Trophoblast cell (in vitro differentiated cells and primary cell): ENCODE results near the gene APAF1.
"Not testable (repeated sequence)": the region's sequence is repeated elsewhere in the genome, so short reads cannot be mapped to it uniquely, and the experiment has no call there.

Experiments
- DNase-seq, 2 donors: peaks; one replicate each; pipeline ENCODE4 v3.0.0-alpha.2; 2016
- H2AFZ ChIP-seq: 2 replicates; pipeline ENCODE4 v1.6.1; 2013; ENCODE audit warnings: low read length, moderate library complexity, mild to moderate bottlenecking; ENCODE audit not compliant: insufficient read depth, poor library complexity
- H2AK5ac ChIP-seq: 2 replicates; pipeline ENCODE4 v1.6.1; 2013; ENCODE audit warnings: mild to moderate bottlenecking, low read length
- H2BK120ac ChIP-seq: 2 replicates; pipeline ENCODE4 v1.6.1; 2013; ENCODE audit warnings: low read length, mild to moderate bottlenecking, moderate library complexity; ENCODE audit not compliant: insufficient read depth, poor library complexity
- H2BK12ac ChIP-seq: 2 replicates; pipeline ENCODE4 v1.6.1; 2013; ENCODE audit warnings: mild to moderate bottlenecking, low read length, moderate library complexity
- H2BK5ac ChIP-seq: 2 replicates; pipeline ENCODE4 v1.6.1; 2013; ENCODE audit warnings: low read length, low read depth, moderate library complexity, mild to moderate bottlenecking; ENCODE audit not compliant: poor library complexity
- H3K14ac ChIP-seq: 2 replicates; pipeline ENCODE4 v1.6.1; 2013; ENCODE audit warnings: mild to moderate bottlenecking, low read length
- H3K18ac ChIP-seq: 2 replicates; pipeline ENCODE4 v1.6.1; 2013; ENCODE audit warnings: mild to moderate bottlenecking, low read length
- H3K23ac ChIP-seq: 2 replicates; pipeline ENCODE4 v1.6.1; 2013; ENCODE audit warnings: low read length
- H3K27ac ChIP-seq: 2 replicates; pipeline ENCODE4 v1.5.1; 2013; ENCODE audit warnings: low read depth, mild to moderate bottlenecking, inconsistent platforms, low read length, moderate library complexity
- H3K27me3 ChIP-seq: 2 replicates; pipeline ENCODE4 v1.6.1; 2013; ENCODE audit warnings: inconsistent platforms, mild to moderate bottlenecking, low read length, moderate library complexity; ENCODE audit not compliant: insufficient read depth
- H3K36me3 ChIP-seq, 2 experiments: 1 replicate in 1 of 2; 2 replicates in 1 of 2; pipeline ENCODE4 v1.6.1; 2013; ENCODE audit warnings: low read length in 2 of 2, mild to moderate bottlenecking in 2 of 2, moderate library complexity in 1 of 2; ENCODE audit not compliant: insufficient read depth in 2 of 2, control insufficient read depth in 1 of 2
- H3K4ac ChIP-seq: 2 replicates; pipeline ENCODE4 v1.6.1; 2013; ENCODE audit warnings: low read depth, mild to moderate bottlenecking, low read length, moderate library complexity
- H3K4me1 ChIP-seq, 2 experiments: 1 replicate in 1 of 2; 2 replicates in 1 of 2; pipeline ENCODE4 v1.6.1; 2013; ENCODE audit warnings: low read length in 2 of 2, mild to moderate bottlenecking in 2 of 2, moderate library complexity in 1 of 2; ENCODE audit not compliant: insufficient read depth in 2 of 2, control insufficient read depth in 1 of 2
- H3K4me2 ChIP-seq: 2 replicates; pipeline ENCODE4 v1.6.1; 2013; ENCODE audit warnings: inconsistent platforms, mild to moderate bottlenecking, low read length, moderate library complexity
- H3K4me3 ChIP-seq: 2 replicates; pipeline ENCODE4 v1.5.1; 2013; ENCODE audit warnings: mild to moderate bottlenecking, low read depth, low read length, inconsistent platforms
- H3K79me1 ChIP-seq: one replicate; pipeline ENCODE4 v1.6.1; 2013; ENCODE audit warnings: low read length
- H3K79me2 ChIP-seq: 2 replicates; pipeline ENCODE4 v1.6.1; 2013; ENCODE audit warnings: low read length, mild to moderate bottlenecking; ENCODE audit not compliant: control insufficient read depth, insufficient read depth, poor library complexity
- H3K9ac ChIP-seq: 2 replicates; pipeline ENCODE4 v1.6.1; 2013; ENCODE audit warnings: mild to moderate bottlenecking, low read length
- H3K9me3 ChIP-seq: 2 replicates; pipeline ENCODE4 v1.6.1; 2013; ENCODE audit warnings: low read depth, mild to moderate bottlenecking, control low read depth, inconsistent platforms, low read length; ENCODE audit not compliant: insufficient read depth
- H4K12ac ChIP-seq: 2 replicates; pipeline ENCODE4 v1.6.1; 2013; ENCODE audit warnings: low read depth, mild to moderate bottlenecking, low read length, moderate library complexity
- H4K8ac ChIP-seq: 2 replicates; pipeline ENCODE4 v1.6.1; 2013; ENCODE audit warnings: low read depth, mild to moderate bottlenecking, low read length, moderate library complexity
- H4K91ac ChIP-seq: one replicate; pipeline ENCODE4 v1.6.1; 2013; ENCODE audit warnings: low read depth, mild to moderate bottlenecking, low read length, moderate library complexity
- WGBS: extraction: QIAGEN DNeasy Blood & Tissue Kit; methylation state at CpG from one replicate; pipeline ENCODE4 v1.1.7; 2013; ENCODE audit warnings: missing lambda C conversion rate; ENCODE audit not compliant: insufficient read length, insufficient coverage; ENCODE audit errors: extremely low coverage; 5-methylcytosine and 5-hydroxymethylcytosine counted together

APAF1 gene

GRCh38 chr12:98751580-98752115 lies 106.6 kb downstream of the APAF1 start:
- no peak for DNase-seq
- H3K9me3 ChIP-seq, result no peaks in the 10 kb centered on the region

GRCh38 chr12:98752726-98753125 lies 107.6 kb downstream of the APAF1 start:
- Histone ChIP-seq H4K8ac (no peak overlapping the region), H3K4me1 (peaks cover 0 to 2% of the 10 kb centered on the region in 2 experiments), H3K4me3 (no peak overlapping the region), H3K79me1 (no peaks in the 10 kb centered on the region), H4K91ac (no peak overlapping the region), H2AK5ac (no peak overlapping the region), H3K23ac (no peak overlapping the region), H2AFZ (no peak overlapping the region), H3K9me3 (no peaks in the 10 kb centered on the region), H3K79me2 (no peaks in the 10 kb centered on the region), H3K27ac (no peak overlapping the region), H2BK5ac (no peak overlapping the region), H3K18ac (no peak overlapping the region), H3K4me2 (no peak overlapping the region), H3K27me3 (no peaks in the 10 kb centered on the region), H3K4ac (no peak overlapping the region), H2BK12ac (no peak overlapping the region), H3K36me3 (no peaks in the 10 kb centered on the region), H3K14ac (no peak overlapping the region), H3K9ac (no peak overlapping the region), H4K12ac (no peak overlapping the region), H2BK120ac (no peak overlapping the region)
- no CpG with 5 or more reads among the region's 5 CpGs for WGBS
- no peak for DNase-seq

More at GRCh38 chr12:98751580-98752115, 106.6 kb downstream of the APAF1 start:
- H2BK12ac ChIP-seq, result no peak overlapping the region
- no peak overlapping the region for H3K9ac ChIP-seq
- WGBS, result no CpG with 5 or more reads among the region's 4 CpGs
- H4K8ac ChIP-seq, result no peak overlapping the region
- H3K27me3 ChIP-seq, result no peaks in the 10 kb centered on the region
- no peaks in the 10 kb centered on the region for H3K79me2 ChIP-seq
- no peak overlapping the region for H2BK5ac ChIP-seq
- no peak overlapping the region for H2BK120ac ChIP-seq
- no peak overlapping the region for H3K23ac ChIP-seq
- H3K14ac ChIP-seq, result no peak overlapping the region
- no peak overlapping the region for H3K4me3 ChIP-seq
- H4K91ac ChIP-seq, result no peak overlapping the region
- no peak overlapping the region for H3K4me2 ChIP-seq
- no peaks in the 10 kb centered on the region for H3K79me1 ChIP-seq
- H3K4ac ChIP-seq, result no peak overlapping the region
- peaks cover 0 to 2% of the 10 kb centered on the region in 2 experiments for H3K4me1 ChIP-seq
- no peak overlapping the region for H2AK5ac ChIP-seq
- H2AFZ ChIP-seq, result no peak overlapping the region
- no peaks in the 10 kb centered on the region for H3K36me3 ChIP-seq
- H4K12ac ChIP-seq, result no peak overlapping the region
- no peak overlapping the region for H3K27ac ChIP-seq
- no peak overlapping the region for H3K18ac ChIP-seq

DNA sequence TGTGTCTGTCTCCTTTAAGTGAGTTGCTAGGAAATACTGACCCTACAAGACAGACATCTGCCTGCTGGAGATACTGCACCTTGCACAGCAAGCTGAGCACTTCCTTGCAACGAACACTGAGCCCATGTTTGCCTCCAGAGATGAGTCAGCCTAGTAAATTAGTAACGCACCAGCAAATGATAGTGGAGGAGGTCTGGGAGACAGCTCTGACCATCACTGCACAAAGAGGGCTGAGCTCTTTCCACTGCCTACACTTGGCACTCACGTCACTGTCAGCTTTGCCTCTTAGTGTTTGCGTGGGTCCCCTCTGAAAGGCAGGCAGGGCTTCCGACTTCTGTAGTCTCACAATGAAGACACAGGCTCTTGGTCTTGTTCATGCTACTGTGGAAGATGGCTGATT lies 109.0 kb downstream of the APAF1 start:
- Histone ChIP-seq H3K4me2 (no peak overlapping the region), H3K9me3 (no peaks in the 10 kb centered on the region), H2AFZ (no peak overlapping the region), H3K23ac (no peak overlapping the region), H2AK5ac (no peak overlapping the region), H3K14ac (no peak overlapping the region), H4K91ac (no peak overlapping the region), H3K79me2 (no peaks in the 10 kb centered on the region), H3K27ac (no peak overlapping the region), H3K18ac (no peak overlapping the region), H3K9ac (no peak overlapping the region), H3K79me1 (no peaks in the 10 kb centered on the region), H4K8ac (no peak overlapping the region), H3K4me3 (no peak overlapping the region), H2BK5ac (no peak overlapping the region), H3K4ac (no peak overlapping the region), H4K12ac (no peak overlapping the region), H3K27me3 (no peaks in the 10 kb centered on the region), H2BK120ac (no peak overlapping the region), H3K36me3 (no peaks in the 10 kb centered on the region), H3K4me1 (peaks cover 0 to 2% of the 10 kb centered on the region in 2 experiments), H2BK12ac (no peak overlapping the region)
- DNase-seq, result no peak
- no CpG with 5 or more reads among the region's 5 CpGs for WGBS

DNA sequence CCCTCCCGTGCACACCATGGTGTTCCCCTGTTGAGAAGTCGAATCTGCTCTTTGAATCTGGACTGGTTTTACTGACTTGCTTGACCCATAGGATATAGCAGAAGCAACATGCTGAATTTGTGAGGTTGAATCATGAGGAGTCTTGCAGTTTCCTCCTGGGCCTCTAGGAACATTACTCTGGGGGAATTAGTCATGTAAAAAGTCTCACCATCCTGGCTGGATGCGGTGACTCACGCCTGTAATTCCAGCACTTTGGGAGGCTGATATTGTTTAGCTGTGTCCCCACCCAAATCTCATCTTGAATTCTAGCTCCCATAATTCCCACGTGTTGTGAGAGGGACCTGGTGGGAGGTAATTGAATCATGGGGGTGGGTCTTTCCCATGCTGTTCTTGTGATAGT lies 110.8 kb downstream of the APAF1 start:
- not testable (repeated sequence) for H2AFZ ChIP-seq, H3K18ac ChIP-seq, H4K91ac ChIP-seq, H3K23ac ChIP-seq, H3K9me3 ChIP-seq, H2BK5ac ChIP-seq, H3K14ac ChIP-seq, H2BK12ac ChIP-seq, H3K4ac ChIP-seq, H2AK5ac ChIP-seq, H3K79me1 ChIP-seq, H3K36me3 ChIP-seq, H4K12ac ChIP-seq, H3K4me1 ChIP-seq, H3K4me3 ChIP-seq, H3K79me2 ChIP-seq, H3K4me2 ChIP-seq, H3K9ac ChIP-seq, H2BK120ac ChIP-seq, H4K8ac ChIP-seq, H3K27me3 ChIP-seq, H3K27ac ChIP-seq
- peak in 1 of 2 donors; percentile 12 for DNase-seq
- no CpG with 5 or more reads among the region's 5 CpGs for WGBS
